CD4-positive, alpha-beta T cell treated with Interleukin-15 for 4 hours (primary cell): ENCODE data around the gene TCEAL5.
"Not testable (repeated sequence)": the region's sequence is repeated elsewhere in the genome, so short reads cannot be mapped to it uniquely, and the experiment has no call there.

Experiments used
- DNase-seq: peaks from one replicate; pipeline ENCODE4 v3.0.0-alpha.2; 2020; ENCODE audit warnings: low spot score

The TCEAL5 gene, protein sequence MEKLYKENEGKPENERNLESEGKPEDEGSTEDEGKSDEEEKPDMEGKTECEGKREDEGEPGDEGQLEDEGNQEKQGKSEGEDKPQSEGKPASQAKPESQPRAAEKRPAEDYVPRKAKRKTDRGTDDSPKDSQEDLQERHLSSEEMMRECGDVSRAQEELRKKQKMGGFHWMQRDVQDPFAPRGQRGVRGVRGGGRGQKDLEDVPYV

DNA sequence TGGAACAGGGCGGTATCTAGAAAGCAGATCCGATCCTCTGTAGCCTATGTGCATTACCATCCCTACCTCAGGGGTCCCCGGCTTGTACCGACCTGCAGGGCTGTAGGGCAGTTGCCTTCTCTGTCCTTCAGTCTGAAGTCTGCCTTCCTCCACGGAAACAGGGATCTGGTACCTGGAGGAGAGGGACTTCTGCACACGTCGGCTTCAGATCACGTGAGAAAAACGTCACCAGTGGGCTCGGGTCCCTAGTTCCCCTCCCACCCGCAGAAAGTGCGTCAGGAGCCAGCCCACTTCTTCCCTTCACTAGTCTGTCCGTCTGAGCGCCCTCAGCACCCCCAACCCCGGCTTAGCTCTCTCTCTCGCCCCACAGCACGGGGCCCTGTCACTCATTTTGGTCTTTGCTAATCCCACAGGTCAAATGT, at the start of gene TCEAL5:
TSS of gene TCEAL5 (minus strand) at position 170 of the 422 bp plus-strand sequence. CDS start 2,187 bp downstream, outside the sequence.
- DNase-seq: no peak

DNA sequence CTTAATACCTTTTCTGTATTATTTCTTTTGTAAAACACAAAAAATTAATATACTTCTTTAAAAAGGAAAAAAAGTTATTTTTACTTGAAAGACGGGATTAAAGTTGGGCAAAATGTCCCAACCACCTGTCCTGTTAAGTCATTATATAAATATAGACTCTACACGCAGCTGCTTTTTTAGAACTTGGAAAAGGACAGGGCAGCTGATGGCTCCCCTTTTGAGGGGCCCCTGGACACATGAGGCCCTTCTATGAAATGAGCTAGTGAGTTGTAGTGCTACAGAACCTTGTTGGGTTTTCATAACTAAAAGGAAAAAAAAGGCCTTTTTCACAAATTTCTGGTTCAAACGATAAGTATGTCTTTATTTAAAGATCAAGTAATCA, 34.8 kb upstream of the TCEAL5 start:
- DNase-seq: no peak

DNA sequence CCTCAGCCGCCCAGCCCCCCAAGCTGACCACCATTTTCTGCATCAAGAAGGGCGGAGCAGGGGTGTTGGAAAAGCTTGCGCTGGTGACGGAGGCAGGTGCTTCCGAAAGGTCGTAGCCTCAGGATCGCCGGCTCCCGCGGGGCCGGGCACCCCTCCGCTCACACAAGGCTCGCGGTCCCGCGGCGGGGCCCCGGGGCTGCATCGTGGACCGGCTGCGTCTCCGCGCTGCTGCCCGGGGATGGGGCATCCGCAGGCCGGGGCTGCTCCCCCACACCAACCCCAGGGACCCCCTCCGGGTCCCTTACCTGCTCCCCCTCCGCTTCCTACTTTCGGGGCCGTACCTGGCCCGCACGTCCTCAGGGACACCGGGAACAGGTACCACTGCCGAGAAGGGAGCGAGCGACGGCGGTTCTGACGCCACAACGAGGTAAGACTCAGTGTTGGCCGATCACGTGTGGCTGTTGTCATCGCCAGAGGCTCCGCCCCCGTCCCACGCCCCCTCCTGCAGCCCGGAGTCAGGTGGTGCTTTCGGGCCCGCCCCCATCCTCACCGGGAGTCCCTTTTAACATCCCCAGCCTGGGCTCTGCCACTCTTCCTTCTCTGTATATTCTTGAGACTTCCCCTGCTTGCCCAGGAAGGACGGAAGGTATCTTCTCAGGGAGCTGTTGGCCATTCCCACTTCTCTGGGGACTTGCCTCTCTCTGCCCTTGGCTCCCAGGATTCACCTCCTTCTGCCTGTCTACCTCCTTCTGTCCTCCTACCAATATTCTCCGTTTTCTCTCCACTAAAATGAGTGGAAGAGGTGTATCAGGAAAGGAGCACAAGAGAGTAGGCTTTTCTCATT, 34.2 kb upstream of the TCEAL5 start, which contains the start of gene BEX2:
TSS of gene BEX2 (minus strand) at position 436 of the 844 bp plus-strand sequence. CDS start 1,014 bp downstream, outside the sequence.
- peak; percentile 75 for DNase-seq

DNA sequence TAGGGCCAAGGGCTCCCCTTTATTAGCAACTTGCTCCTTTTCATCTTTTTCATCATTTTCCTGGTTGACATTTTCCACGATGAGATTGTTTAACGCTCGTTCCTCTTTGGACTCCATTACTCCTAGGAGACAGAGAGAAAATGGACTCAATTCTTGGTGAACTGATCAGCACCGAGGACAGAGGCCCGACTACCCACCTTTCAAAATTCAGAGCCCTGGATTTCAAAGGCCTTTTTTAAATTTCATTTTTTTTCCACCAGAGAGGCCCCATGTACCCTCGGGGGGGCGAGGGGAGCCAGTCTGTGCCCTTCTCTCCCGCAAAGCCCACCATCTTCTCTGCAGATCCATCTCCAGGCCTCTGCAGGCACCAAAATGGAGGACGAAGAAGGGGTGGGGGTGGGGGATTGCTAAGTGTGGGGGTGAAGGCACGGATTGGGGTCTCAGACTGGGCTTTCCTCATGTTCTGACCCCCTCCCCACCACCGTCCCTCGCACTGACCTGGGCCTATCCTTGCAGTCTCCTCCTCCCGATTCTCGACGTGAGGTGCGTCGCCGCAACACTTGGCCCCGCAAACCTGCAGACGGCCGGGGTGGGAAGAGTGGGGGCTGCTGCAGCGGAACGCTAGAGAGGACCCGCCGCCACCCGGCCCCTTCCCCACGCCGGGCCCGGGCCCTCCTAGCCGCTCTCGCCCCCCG, 33.5 kb upstream of the TCEAL5 start:
- no peak for DNase-seq

DNA sequence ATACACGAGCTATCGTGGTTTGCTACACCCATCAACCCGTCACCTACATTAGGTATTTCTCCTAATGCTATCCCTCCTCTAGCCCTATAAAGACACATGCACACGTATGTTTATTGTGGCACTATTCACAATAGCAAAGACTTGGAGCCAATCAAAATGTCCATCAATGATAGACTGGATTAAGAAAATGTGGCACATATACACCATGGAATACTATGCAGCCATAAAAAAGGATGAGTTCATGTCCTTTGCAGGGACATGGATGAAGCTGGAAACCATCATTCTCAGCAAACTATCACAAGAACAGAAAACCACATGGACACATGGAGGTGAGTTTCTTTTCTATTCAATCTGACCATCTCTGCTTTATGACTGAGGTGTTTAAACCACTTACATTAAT, 29.1 kb upstream of the TCEAL5 start:
- not testable (repeated sequence) for DNase-seq

DNA sequence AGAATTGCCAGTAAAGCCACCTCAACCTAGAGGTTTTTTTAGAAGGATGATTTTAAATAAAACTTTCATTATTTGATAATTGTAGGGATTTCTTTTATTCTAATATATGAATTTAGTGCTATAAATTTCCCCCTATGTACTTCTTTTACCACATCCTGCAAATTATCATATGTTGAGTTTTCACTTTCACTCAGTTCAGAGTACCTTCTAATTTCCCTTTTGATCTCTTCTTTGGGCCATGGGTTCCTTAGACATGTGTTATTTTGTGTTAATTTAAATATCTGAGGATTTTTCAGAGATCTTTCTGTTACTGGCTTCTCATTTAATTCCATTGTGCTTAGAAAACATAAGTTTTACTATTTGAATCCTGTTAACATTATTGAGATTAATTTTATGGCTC, 28.2 kb upstream of the TCEAL5 start:
- DNase-seq: no peak

DNA sequence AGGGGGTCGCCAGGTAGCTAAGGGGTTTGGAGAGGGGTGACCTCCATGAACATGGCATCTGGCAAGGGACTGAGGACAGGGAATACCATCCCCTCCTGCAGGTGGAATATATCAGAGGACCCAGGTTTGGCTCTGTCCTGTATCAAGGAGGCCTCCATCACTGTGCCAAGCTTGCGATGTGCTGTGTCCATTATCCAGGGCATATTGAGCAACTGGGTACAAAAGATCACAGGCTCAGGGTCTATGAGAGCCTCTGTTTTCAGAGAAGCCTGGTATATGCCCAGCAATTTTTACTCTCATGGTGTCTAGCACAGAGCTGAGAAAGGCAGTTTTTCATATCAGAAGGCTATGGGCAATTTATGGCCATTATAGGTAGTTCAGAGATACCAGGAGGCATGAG, 16.6 kb upstream of the TCEAL5 start:
- DNase-seq: no peak

DNA sequence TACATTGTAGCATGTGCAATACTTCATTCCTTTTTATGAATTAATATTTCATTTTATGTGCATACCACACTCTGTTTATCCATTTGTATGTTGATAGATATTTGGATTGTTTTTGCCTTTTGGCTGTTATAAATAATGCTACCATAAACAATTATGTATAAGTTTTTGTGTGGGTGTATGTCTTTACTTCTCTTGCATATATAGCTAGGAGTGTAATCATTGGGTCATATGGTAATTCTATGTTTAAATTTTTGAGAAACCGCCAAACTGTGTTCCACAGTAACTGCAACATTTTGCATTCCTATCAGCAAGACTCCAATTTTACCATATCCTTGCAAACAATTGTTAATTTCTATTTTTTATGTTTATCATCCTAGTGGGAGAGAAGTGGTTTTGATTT, 3.1 kb upstream of the TCEAL5 start:
- no peak for DNase-seq

DNA sequence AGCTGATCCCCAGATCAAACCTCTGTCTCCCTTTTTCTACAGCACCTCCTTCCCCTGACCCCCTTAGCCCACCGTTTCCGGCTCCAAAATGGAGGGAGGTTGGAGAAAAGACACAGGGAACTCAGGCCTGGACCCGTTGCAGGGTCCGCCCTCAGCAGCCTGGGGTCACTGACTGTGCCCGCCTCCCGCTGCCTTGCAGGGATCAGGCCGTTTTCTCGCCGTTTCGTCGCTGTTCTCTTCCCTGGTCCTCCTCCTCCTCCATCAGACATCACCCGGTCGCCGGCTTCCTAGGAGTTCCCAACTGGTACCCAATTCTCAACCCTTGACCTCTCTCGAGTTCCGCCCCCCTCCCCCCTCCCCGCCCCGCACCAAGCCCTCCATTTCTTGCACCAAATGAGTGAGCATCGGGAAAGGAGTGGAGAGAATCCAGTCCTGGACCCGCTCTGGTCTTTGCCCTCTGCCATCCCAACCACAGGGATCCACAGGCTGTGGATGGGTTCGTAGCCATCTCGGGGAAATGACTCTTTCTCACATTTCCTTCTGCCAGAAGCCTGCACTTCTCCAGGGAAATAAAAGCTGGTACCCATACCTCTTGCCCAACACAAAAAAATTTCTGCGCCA, 493 bp downstream of the TCEAL5 start:
- DNase-seq: no peak

DNA sequence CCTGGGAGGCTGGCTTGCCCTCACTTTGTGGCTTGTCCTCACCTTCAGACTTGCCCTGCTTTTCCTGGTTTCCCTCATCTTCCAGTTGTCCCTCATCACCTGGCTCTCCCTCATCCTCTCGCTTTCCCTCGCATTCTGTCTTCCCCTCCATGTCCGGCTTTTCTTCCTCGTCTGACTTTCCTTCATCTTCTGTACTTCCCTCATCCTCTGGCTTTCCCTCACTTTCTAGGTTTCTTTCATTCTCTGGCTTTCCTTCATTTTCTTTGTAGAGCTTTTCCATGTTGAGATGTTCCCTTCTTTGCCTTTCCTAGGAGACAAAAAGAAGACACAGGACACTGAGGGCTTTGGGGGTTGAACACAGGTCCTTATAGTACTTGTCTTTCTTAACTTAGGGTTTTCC, 2.3 kb downstream of the TCEAL5 start:
- DNase-seq: no peak

DNA sequence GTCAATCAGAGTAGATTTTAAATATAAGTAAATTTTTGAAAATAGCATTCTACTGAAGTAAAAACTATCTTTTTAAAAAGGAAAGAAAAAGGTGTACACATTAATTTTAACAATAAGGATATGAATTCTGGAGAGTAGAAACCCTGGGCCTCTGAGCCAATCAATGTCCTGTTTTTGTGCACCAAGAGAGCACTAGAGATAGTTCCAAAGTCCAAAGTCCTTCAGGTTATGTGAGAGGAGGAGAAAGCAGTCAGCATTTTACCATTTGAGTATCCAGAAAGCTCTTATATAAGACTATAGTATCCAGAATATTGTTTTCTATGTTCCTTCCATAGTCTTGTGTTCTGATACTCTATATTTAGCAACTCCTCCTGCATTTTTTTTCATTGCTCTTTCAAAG, 18.3 kb downstream of the TCEAL5 start:
- DNase-seq: no peak

DNA sequence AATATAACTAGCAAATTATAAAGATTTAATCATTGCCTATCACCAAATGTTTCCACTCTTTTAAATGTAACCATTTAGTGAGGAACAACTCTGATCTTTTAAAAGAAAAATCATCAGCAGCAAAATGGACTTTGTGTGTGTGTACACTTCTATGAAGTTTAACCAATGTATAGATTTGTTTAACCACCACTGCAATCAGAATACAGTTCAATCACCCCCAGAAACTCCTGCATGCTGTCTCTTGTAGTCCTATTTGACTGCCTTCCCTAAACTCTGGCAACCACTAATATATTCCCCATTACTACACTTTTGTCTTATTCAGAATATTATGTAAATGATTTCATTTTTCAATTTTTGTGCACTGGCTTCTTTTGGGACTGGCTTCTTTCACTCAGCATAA, 19.9 kb downstream of the TCEAL5 start:
- no peak for DNase-seq

DNA sequence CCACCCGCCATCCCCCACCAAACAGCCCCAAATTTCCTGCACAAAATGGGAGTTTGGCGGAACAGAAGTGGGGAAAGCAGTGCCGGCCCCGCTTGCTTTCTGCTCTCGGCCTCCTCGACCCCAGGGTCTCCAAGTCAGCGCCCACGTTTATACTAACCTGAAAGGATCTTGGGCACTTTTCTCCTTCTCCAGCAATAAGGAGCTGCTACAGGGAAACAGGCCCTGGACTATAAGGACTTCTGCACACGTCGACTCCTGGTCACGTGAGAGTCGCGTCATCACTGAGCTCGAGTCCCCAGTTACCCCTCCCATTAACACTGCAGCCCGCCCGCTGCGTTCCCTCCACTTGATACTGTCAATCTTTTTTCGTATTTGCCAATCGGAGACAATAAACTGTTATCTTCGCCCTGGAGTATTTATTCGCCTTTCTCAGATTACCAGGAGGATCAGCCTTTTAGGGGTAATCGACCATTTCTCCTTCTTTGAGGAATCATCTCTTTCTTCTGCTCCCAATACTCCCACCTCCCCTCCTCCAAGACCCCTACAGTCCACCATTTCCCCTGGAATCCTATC, 21.5 kb downstream of the TCEAL5 start, which contains the start of gene TCEAL8:
TSS of gene TCEAL8 (minus strand) at position 235 of the 573 bp plus-strand sequence. CDS start 1,176 bp downstream, outside the sequence.
- DNase-seq: peak; percentile 51

DNA sequence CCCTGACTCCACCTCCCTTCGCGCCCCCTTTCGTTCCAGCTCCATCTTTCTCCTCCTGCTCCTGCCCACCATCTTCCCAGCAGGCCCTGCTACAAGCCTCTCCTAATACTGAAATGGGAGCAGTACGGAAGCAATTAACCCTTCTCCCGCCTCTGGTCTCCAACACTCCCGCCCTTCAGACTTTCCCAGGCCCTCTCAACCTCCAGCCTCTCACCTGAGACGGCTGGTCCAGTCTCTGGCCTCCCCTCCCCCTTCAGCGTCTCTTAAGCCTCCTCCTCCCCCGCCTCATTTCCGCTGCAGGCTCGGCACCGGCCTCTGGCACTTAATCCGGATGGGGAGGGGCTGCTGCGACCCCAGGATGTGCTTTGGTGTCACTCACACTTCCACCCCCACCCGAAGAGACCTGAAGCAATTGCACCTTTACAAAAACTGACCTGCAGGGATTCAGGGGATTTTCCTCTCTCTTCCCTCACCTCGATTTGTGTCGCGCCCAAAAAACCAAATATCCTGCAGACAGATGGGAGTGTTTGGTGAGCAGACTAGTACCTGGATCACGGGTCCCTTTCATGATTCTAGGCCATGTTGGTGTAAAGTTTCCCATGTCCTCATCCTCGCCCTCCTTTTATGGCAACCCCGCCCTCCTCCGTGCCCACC, 22.3 kb downstream of the TCEAL5 start:
- DNase-seq: peak; percentile 24

DNA sequence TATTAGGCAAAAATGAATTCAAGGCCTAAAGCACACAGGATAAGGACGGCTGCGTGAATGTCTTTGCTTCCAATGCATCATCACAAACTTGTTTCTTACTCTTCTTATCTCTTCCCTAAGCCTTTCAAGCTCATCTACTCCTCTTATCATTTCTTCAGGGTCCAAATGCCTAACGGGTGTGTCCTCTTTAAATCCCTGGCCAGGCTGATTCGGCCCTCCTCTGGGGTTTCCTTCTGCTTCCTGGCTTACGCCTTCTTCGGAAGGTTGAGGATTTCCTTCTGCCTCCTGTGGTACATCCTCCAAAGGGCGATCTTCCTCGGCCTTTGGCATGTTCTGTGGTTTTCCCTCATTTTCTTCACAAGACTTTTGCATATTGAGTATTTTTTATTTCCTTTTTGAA, 22.9 kb downstream of the TCEAL5 start:
- no peak for DNase-seq

DNA sequence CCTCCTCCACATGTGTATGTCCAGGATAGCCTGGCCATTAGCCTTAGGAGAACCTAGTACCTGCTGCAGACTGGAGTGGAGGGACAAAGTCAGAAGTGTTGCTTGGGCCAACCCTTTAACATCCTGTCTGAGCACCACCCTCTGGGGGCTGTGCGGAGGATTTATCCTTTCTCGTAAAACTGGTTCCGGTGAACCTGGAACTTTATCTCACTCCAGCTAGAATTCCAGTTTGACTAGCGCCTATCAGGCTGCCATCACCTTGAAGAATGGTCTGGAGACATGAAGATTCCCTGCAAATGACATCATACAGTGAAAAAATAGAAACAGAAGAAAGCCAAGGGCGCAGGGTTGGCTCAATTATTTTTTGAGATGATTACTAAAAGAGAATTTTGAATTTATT, 25.6 kb downstream of the TCEAL5 start:
- DNase-seq: no peak

DNA sequence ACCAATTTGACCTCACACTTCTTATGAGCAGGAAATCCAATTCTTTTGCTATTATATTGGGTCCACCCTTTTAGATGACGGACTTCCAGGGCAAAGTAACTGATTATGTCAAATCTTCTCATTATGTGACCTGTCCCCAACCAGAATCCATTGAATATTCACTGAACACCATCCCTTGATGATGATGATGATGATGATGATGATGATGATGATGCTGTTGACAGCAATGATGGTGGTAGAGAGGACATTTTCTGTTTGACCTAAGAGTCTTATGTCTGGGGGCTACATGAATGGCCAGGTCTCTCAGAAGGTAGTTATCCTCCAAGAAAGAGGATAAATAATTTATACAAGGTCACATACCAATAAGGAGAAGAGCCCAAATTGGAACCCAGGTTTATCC, 26.7 kb downstream of the TCEAL5 start:
- DNase-seq: no peak

DNA sequence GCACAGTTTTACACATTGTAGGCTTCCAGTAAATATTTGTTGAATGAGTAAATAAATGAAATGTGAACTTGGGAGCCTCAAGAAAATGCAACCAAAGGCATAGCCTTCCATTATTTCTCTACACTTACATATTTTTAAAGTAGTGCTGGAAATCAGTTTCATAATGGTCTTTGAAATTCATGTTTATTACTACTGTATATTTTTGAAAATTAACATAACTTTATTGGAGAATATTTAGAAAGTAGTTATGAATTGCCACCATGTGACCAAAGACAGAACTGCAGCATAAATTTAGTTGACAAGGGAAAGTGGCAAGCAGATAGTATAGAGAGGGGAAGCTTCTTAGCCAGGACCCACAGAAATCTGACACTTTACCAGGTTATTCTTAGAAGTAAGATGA, 28.0 kb downstream of the TCEAL5 start:
- peak; percentile 20 for DNase-seq

DNA sequence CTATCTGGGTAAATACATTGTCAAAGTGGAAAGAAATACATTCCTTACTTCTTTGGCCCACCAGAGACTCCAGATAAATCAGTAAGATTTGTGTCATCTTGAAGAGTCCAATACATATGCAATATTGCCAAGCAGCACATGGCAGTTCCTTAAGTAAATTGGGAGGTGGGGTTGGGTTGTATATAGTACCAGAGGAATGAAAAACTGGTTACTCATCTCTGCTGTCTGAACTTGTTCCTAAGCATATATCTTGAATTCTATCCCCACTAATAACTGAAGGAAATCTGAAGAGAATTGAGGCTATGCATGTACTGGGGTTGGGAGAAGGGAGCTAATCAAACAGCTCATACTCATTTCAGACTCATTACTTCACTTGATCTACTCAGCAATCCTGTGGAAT, 36.4 kb downstream of the TCEAL5 start:
- DNase-seq: no peak

DNA sequence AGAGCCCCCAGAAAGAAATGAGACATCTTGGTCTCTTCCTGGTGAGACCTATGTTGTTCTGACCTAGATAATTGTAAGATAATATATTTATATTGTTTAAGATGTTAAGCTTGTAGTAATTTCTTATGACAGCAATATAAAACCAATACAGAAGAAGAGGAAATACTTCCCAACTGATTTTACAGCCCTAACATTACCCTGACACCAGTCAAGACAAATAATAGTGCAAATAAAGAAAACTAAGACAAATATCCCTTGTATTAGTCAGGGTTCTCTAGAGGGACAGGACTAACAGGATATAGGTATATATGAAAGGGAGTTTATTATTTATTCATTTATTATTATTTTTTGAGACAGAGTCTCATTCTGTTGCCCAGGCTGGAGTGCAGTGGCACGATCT, 40.3 kb downstream of the TCEAL5 start:
- DNase-seq: no peak

DNA sequence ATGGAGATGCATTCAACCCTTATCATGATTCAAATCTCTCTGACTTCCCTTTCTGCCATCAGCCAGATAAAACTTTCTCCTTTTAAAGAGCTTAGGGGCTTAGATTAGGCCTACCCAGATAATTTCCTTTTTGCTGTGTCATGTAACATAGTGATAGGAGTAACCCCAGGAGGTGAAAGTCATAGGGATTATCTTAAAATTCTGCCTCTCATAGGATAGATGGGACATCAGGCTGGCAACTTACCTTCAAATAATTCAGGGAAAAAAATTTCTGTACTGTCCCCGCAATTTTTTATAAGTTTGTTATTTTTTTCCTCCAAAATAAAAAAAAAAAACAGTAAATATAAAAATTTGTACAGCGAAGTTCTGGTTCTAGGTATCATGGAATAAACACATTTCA, 40.9 kb downstream of the TCEAL5 start:
- not testable (repeated sequence) for DNase-seq
